ENCODE data around the gene CNTNAP4.

The CNTNAP4 gene

GRCh38 chr16:76370344-76370743, 93.1 kb downstream of the CNTNAP4 start:
- H3K4me3 ChIP-seq (ENCODE audit: low read depth, low read length): no peak overlapping the region
- no peak for TF ChIP-seq CTCF (IDR thresholded peaks at IDR 0.05; ENCODE audit: borderline replicate concordance, insufficient read depth, low read depth, low read length)

- no peak for TF ChIP-seq CTCF (IDR thresholded peaks at IDR 0.05; ENCODE audit: borderline replicate concordance, insufficient read depth, low read depth, low read length)
- no peak overlapping the region for H3K4me3 ChIP-seq (ENCODE audit: low read depth, low read length)
Measured at GRCh38 chr16:76371441-76371840, 94.2 kb downstream of the CNTNAP4 start.

GRCh38 chr16:76373998-76374397, 96.8 kb downstream of the CNTNAP4 start:
- TF ChIP-seq CTCF (IDR thresholded peaks at IDR 0.05; ENCODE audit: borderline replicate concordance, insufficient read depth, low read depth, low read length): no peak
- H3K4me3 ChIP-seq (ENCODE audit: low read depth, low read length): no peak overlapping the region

GRCh38 chr16:76376988-76377387, 99.8 kb downstream of the CNTNAP4 start:
- no peak overlapping the region for H3K4me3 ChIP-seq (ENCODE audit: low read depth, low read length)
- TF ChIP-seq CTCF (IDR thresholded peaks at IDR 0.05; ENCODE audit: borderline replicate concordance, insufficient read depth, low read depth, low read length): no peak

- TF ChIP-seq CTCF (IDR thresholded peaks at IDR 0.05; ENCODE audit: borderline replicate concordance, insufficient read depth, low read depth, low read length): no peak
Measured at GRCh38 chr16:76378020-76378419, 100.8 kb downstream of the CNTNAP4 start.

GRCh38 chr16:76381096-76381495, 103.9 kb downstream of the CNTNAP4 start:
- no peak overlapping the region for H3K4me3 ChIP-seq (ENCODE audit: low read depth, low read length)
- TF ChIP-seq CTCF (IDR thresholded peaks at IDR 0.05; ENCODE audit: borderline replicate concordance, insufficient read depth, low read depth, low read length): no peak

More at GRCh38 chr16:76378020-76378419, 100.8 kb downstream of the CNTNAP4 start:
- H3K4me3 ChIP-seq (ENCODE audit: low read depth, low read length): no peak overlapping the region

GRCh38 chr16:76385601-76386230, 108.5 kb downstream of the CNTNAP4 start:
- no peak overlapping the region for H3K4me3 ChIP-seq (ENCODE audit: low read depth, low read length)
- TF ChIP-seq CTCF (IDR thresholded peaks at IDR 0.05; ENCODE audit: borderline replicate concordance, insufficient read depth, low read depth, low read length): no peak

Measured in GM12875 (cell line).